Peyer's patch (tissue), 4 donors: ENCODE data around the gene HOXC6.

Experiments used
- CTCF ChIP-seq, 6 experiments: fragments of 450-650 bp in 4 of 6; fragments of 200-600 bp in 2 of 6; sonication (generic) in 1 of 6; IDR thresholded peaks; one replicate each; pipeline ENCODE4 v1.5.1; 2017 to 2019; ENCODE audit warnings: antibody characterized with exemption in 6 of 6, mild to moderate bottlenecking in 3 of 6, moderate library complexity in 1 of 6
- POLR2A ChIP-seq, 2 donors: fragments of 450-650 bp; IDR thresholded peaks; one replicate each; pipeline ENCODE4 v1.5.1; 2017; ENCODE audit warnings: antibody characterized with exemption in 2 of 2, mild to moderate bottlenecking in 2 of 2, moderate library complexity in 2 of 2

- no peak for TF ChIP-seq CTCF (IDR thresholded peaks at IDR 0.05)
- TF ChIP-seq POLR2A (IDR thresholded peaks at IDR 0.05): no peak
Observed at GRCh38 chr12:54053003-54053750, 24.9 kb downstream of the HOXC6 start.
